Testis (tissue), 2 donors: Measurements from ENCODE around the gene MAML2.

Experiments
- CTCF ChIP-seq, 3 experiments: fragments of 450-650 bp in 2 of 3; fragments of 200-600 bp in 1 of 3; sonication (generic) in 1 of 3; IDR thresholded peaks; one replicate each; pipeline ENCODE4 v1.5.1; 2016 to 2019; ENCODE audit warnings: antibody characterized with exemption in 3 of 3, mild to moderate bottlenecking in 2 of 3, moderate library complexity in 1 of 3
- POLR2A ChIP-seq: fragments of 450-650 bp; IDR thresholded peaks from one replicate; pipeline ENCODE4 v1.6.1; 2017; ENCODE audit warnings: antibody characterized with exemption, mild to moderate bottlenecking, moderate library complexity

- TF ChIP-seq CTCF (IDR thresholded peaks at IDR 0.05) (no peak), POLR2A (no peak)
Measured at GRCh38 chr11:96290631-96291030, 52.4 kb downstream of the MAML2 start.
